Measurements from ENCODE around the gene DGLUCY. TPM values are rescaled to one million over a fixed set of nuclear protein-coding genes. Genes with fewer than 3 reads are reported as not detected.

DGLUCY gene
- total and polyA plus RNA-seq, 2 experiments from 2014 or later = 15.2 to 15.7 TPM

DNA sequence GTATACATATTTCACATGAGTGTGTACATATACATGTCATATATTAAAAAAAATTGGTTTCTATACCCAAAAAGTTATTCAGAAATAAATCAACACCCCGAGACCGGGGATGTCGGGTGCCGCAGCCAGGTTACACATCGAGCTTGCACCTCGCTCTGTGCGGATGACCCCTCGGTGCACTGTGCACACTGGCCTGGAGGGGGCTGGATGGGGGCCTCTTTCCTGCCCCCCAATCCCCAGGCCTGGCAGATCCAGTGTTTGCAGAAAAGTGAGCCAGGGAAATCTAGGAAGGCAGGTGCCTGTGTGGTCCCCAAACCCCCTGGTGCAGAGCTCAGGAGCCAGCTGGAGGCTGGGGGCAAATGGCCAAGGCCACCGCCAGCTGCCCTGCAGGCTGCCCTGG lies 157.8 kb downstream of the DGLUCY start:
- H3K4me3 ChIP-seq = no peak overlapping the region

DNA sequence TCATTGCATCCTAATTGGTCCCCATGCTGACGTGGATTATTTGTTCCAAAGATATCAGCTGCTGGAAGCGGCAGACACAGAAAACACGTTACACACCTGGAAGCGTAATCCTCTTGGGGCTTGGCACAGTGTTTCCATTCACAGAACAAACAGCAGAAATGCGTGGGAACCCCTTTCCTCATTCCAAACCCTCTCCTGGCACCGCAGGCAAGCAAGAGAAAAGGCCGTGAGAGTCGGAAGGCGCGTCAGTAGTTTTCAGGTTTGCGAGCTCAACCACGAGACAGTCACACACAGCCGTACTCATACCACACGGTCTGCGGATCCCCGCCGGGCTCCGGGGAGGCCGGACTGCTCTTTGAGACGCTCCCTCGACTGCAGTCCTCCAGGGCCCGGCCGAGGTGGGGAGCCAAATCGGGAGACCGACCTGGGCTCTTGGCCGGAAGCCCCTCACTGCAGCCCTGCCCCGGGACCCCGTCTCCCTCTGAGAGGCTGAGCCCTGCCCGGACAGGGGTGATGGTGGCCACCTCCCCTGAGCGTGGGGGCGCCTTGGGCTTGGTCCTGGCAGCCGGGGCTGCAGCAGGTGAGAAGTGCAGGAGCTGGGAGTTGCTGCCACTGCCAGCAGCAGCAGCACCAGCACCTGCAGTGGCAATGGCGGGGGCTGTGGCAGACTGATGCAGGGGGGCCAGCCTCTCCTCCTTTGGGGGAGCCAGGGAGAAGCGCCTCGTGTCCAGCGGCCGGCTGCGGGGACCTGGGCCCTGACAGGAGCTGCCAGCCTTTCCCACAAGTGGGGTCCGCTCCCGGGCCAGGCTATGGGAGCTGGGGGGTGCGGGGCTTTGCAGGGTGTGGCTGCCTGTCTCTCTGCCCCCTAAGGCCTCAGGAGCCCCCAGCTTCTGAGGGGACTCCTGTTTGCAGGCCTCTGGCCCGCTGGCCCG lies 158.7 kb downstream of the DGLUCY start:
- H3K79me2 ChIP-seq (ENCODE audit: insufficient read depth) = no peaks in the 10 kb centered on the region
- TF ChIP-seq EZH2phosphoT487 (IDR thresholded peaks at IDR 0.05; ENCODE audit: insufficient read depth, low read depth) = no peak
- no peak overlapping the region for H2AFZ ChIP-seq
- no peaks in the 10 kb centered on the region for H3K27me3 ChIP-seq (replicated peaks; ENCODE audit: insufficient read depth)
- in situ Hi-C loops (cut with MboI) = no loop called here
- no peak for DNase-seq
- no peak overlapping the region for H3K27ac ChIP-seq
- H4K20me1 ChIP-seq (ENCODE audit: insufficient read depth) = no peaks in the 10 kb centered on the region
- no peaks in the 10 kb centered on the region for H3K36me3 ChIP-seq (ENCODE audit: low read depth)
- no peaks in the 10 kb centered on the region for H3K9me3 ChIP-seq (ENCODE audit: low read depth)
- no peak overlapping the region for H3K9ac ChIP-seq
- H3K4me3 ChIP-seq = no peak overlapping the region
- H3K9me2 ChIP-seq (ENCODE audit: insufficient read depth) = no peaks in the 10 kb centered on the region
- peaks cover 8% of the 10 kb centered on the region; the same call in 1 of the 2 replicates for H3K4me1 ChIP-seq (ENCODE audit: insufficient read depth)
- no peak overlapping the region for H3K4me2 ChIP-seq (ENCODE audit: unreplicated experiment)
- no peaks in the 10 kb centered on the region for H3F3A ChIP-seq (ENCODE audit: insufficient read depth)
- 93 to 95% methylated on average over 33 to 37 of the region's 43 CpGs for WGBS, 2 experiments (ENCODE audit: low coverage in 1 of 2, low lambda C conversion rate in 2 of 2, missing lambda C conversion rate in 2 of 2)

More for the DNA sequence above, 157.8 kb downstream of the DGLUCY start:
- H3K9ac ChIP-seq = no peak overlapping the region
- no peak for DNase-seq
- H4K20me1 ChIP-seq (ENCODE audit: insufficient read depth) = no peaks in the 10 kb centered on the region
- in situ Hi-C loops (cut with MboI) = no loop called here
- no peaks in the 10 kb centered on the region for H3K9me3 ChIP-seq (ENCODE audit: low read depth)
- H3F3A ChIP-seq (ENCODE audit: insufficient read depth) = no peaks in the 10 kb centered on the region
- peaks cover 8% of the 10 kb centered on the region; the same call in 1 of the 2 replicates for H3K4me1 ChIP-seq (ENCODE audit: insufficient read depth)
- H3K36me3 ChIP-seq (ENCODE audit: low read depth) = no peaks in the 10 kb centered on the region
- TF ChIP-seq EZH2 (IDR thresholded peaks at IDR 0.05; ENCODE audit: insufficient read depth, poor library complexity, severe bottlenecking) (no peak), EZH2phosphoT487 (IDR thresholded peaks at IDR 0.05; ENCODE audit: insufficient read depth, low read depth) (no peak)
- no peaks in the 10 kb centered on the region for H3K79me2 ChIP-seq (ENCODE audit: insufficient read depth)
- H3K4me2 ChIP-seq (ENCODE audit: unreplicated experiment) = no peak overlapping the region
- no peaks in the 10 kb centered on the region for H3K9me2 ChIP-seq (ENCODE audit: insufficient read depth)
- no peak overlapping the region for H3K27ac ChIP-seq
- no peak overlapping the region for H2AFZ ChIP-seq
- WGBS, 2 experiments (ENCODE audit: low coverage in 1 of 2, low lambda C conversion rate in 2 of 2, missing lambda C conversion rate in 2 of 2) = 93 to 97% methylated on average over 9 of the region's 9 CpGs
- no peaks in the 10 kb centered on the region for H3K27me3 ChIP-seq (replicated peaks; ENCODE audit: insufficient read depth)

DNA sequence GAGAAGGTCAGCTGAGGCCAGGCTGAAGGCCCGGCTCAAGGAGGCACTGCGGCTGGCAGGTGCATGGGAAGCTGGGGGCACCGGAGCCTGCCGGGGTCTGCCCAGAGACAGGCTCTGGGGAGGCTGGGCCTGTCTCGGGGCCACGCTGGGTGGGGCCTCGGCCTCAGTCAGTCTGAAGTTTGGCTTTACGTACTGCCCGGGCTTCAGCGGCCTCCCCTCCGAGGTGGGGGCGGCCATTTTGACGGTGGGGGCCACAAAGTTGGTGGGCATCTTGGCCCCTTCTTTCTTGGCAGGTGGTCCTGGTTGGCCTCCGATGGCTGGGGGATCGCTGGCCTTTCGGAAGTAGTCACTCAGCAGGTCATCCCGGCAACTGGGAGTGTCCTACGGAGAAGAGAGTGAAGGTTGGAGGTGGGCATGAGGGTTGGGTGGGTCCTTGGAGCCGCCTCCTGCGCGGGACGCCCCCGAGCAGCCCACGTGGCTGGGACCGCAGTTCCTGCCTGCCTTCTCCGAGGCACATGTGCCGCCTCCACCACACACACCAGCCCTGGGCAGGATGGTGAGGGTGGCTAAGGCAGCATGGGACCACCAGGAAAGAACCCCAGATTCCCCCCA lies 159.5 kb downstream of the DGLUCY start:
- H3K9ac ChIP-seq = no peak overlapping the region
- no peak for DNase-seq
- no peak overlapping the region for H3K4me3 ChIP-seq
- H3F3A ChIP-seq (ENCODE audit: insufficient read depth) = no peaks in the 10 kb centered on the region
- no peaks in the 10 kb centered on the region for H3K9me2 ChIP-seq (ENCODE audit: insufficient read depth)
- TF ChIP-seq EZH2 (IDR thresholded peaks at IDR 0.05; ENCODE audit: insufficient read depth, poor library complexity, severe bottlenecking) (no peak), EZH2phosphoT487 (IDR thresholded peaks at IDR 0.05; ENCODE audit: insufficient read depth, low read depth) (no peak)
- H3K9me3 ChIP-seq (ENCODE audit: low read depth) = no peaks in the 10 kb centered on the region
- no peak overlapping the region for H2AFZ ChIP-seq
- H4K20me1 ChIP-seq (ENCODE audit: insufficient read depth) = no peaks in the 10 kb centered on the region
- no peak overlapping the region for H3K4me2 ChIP-seq (ENCODE audit: unreplicated experiment)
- H3K36me3 ChIP-seq (ENCODE audit: low read depth) = no peaks in the 10 kb centered on the region
- no peaks in the 10 kb centered on the region for H3K79me2 ChIP-seq (ENCODE audit: insufficient read depth)
- no peaks in the 10 kb centered on the region for H3K27me3 ChIP-seq (replicated peaks; ENCODE audit: insufficient read depth)
- in situ Hi-C loops (cut with MboI) = no loop called here
- WGBS, 2 experiments (ENCODE audit: low coverage in 1 of 2, low lambda C conversion rate in 2 of 2, missing lambda C conversion rate in 2 of 2) = 91 to 96% methylated on average over 25 to 27 of the region's 27 CpGs
- H3K4me1 ChIP-seq (ENCODE audit: insufficient read depth) = peaks cover 8% of the 10 kb centered on the region; the same call in 1 of the 2 replicates
- no peak overlapping the region for H3K27ac ChIP-seq

DNA sequence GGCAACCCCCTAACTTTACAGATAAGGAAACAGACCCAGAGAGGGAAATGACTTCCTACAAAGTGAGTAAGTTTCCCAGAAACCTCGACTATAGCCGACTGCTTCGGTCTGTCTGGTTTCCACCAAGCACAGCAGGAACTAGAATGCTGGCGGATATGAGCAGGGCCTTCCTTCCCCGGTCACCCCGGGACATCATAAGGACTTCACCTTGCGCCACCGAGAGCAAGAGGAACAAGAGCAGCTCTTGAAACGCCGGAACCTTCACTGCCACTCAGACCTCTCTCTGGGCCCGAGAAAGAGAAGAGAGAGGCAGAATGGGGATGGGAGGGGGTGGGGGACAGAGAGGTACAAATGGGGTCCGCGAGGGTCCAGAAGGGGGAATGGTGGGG lies 160.0 kb downstream of the DGLUCY start:
- in situ Hi-C loops (cut with MboI) = no loop called here
- no peak overlapping the region for H3K9ac ChIP-seq
- H3K27me3 ChIP-seq (replicated peaks; ENCODE audit: insufficient read depth) = no peaks in the 10 kb centered on the region
- H3K4me3 ChIP-seq = no peak overlapping the region
- no peak overlapping the region for H2AFZ ChIP-seq
- 88 to 89% methylated on average over 11 to 13 of the region's 13 CpGs for WGBS, 2 experiments (ENCODE audit: low coverage in 1 of 2, low lambda C conversion rate in 2 of 2, missing lambda C conversion rate in 2 of 2)
- H3K9me2 ChIP-seq (ENCODE audit: insufficient read depth) = no peaks in the 10 kb centered on the region
- peaks cover 8% of the 10 kb centered on the region; the same call in 1 of the 2 replicates for H3K4me1 ChIP-seq (ENCODE audit: insufficient read depth)
- TF ChIP-seq EZH2phosphoT487 (IDR thresholded peaks at IDR 0.05; ENCODE audit: insufficient read depth, low read depth) (no peak), EZH2 (IDR thresholded peaks at IDR 0.05; ENCODE audit: insufficient read depth, poor library complexity, severe bottlenecking) (no peak)
- no peak overlapping the region for H3K27ac ChIP-seq
- no peak overlapping the region for H3K4me2 ChIP-seq (ENCODE audit: unreplicated experiment)
- no peaks in the 10 kb centered on the region for H3F3A ChIP-seq (ENCODE audit: insufficient read depth)
- no peak for DNase-seq
- no peaks in the 10 kb centered on the region for H3K36me3 ChIP-seq (ENCODE audit: low read depth)
- H3K79me2 ChIP-seq (ENCODE audit: insufficient read depth) = no peaks in the 10 kb centered on the region
- H4K20me1 ChIP-seq (ENCODE audit: insufficient read depth) = no peaks in the 10 kb centered on the region
- H3K9me3 ChIP-seq (ENCODE audit: low read depth) = no peaks in the 10 kb centered on the region

Data from GM23248 (cell line).